Natural killer cell (primary cell): ENCODE measurements around the gene PIGA. TPM values are rescaled to one million over a fixed set of nuclear protein-coding genes. Genes with fewer than 3 reads are reported as not detected.

Experiments
- ATAC-seq, 3 donors: fragments of 150-1000 bp in 2 of 3; fragments of 200-7000 bp in 1 of 3; cut with Tn5 transposase; 1 replicate in 1 of 3; 2 replicates in 2 of 3; pipeline ENCODE4 v1.10.0; 2021; ENCODE audit warnings: mild to moderate bottlenecking in 2 of 3, moderate library complexity in 2 of 3
- DNase-seq, 2 donors: peaks; one replicate each; pipeline versions ENCODE4 v3.0.0 to v3.0.0-alpha.2; 2013 to 2021; ENCODE audit warnings: mixed read lengths in 1 of 2
- H3K27ac ChIP-seq: one replicate; pipeline ENCODE4 v1.5.1; 2013; ENCODE audit warnings: mild to moderate bottlenecking, low read length
- H3K27me3 ChIP-seq: one replicate; pipeline ENCODE4 v1.6.1; 2013; ENCODE audit warnings: low read length; ENCODE audit not compliant: control insufficient read depth, insufficient read depth
- H3K36me3 ChIP-seq: one replicate; pipeline ENCODE4 v1.6.1; 2013; ENCODE audit warnings: low read length; ENCODE audit not compliant: control insufficient read depth, insufficient read depth
- H3K4me1 ChIP-seq: one replicate; pipeline ENCODE4 v1.6.1; 2013; ENCODE audit warnings: low read length; ENCODE audit not compliant: control insufficient read depth, insufficient read depth
- H3K4me3 ChIP-seq: one replicate; pipeline ENCODE4 v1.5.1; 2013; ENCODE audit warnings: low read length
- H3K9me3 ChIP-seq: one replicate; pipeline ENCODE4 v1.6.1; 2013; ENCODE audit warnings: low read length; ENCODE audit not compliant: control insufficient read depth, insufficient read depth
- H3K27ac Mint-ChIP-seq, 2 donors: one replicate each; pipeline ENCODE4 v1.8.0; 2022; ENCODE audit warnings: mild to moderate bottlenecking in 2 of 2, mixed read lengths in 2 of 2, moderate library complexity in 1 of 2
- H3K27me3 Mint-ChIP-seq, 2 donors: one replicate each; pipeline ENCODE4 v1.8.0; 2022; ENCODE audit warnings: low read depth in 2 of 2, mixed read lengths in 2 of 2
- H3K36me3 Mint-ChIP-seq: one replicate; pipeline ENCODE4 v1.8.0; 2022; ENCODE audit warnings: mixed read lengths
- H3K4me1 Mint-ChIP-seq, 2 donors: one replicate each; pipeline ENCODE4 v1.8.0; 2022; ENCODE audit warnings: mixed read lengths in 2 of 2
- H3K4me3 Mint-ChIP-seq: one replicate; pipeline ENCODE4 v1.8.0; 2022; ENCODE audit warnings: mild to moderate bottlenecking, moderate library complexity, mixed read lengths
- H3K9me3 Mint-ChIP-seq, 2 donors: one replicate each; pipeline ENCODE4 v1.8.0; 2022; ENCODE audit warnings: mixed read lengths in 2 of 2
- CTCF ChIP-seq: fragments of 200-600 bp; IDR thresholded peaks from one replicate; pipeline ENCODE4 v1.8.0; 2022; ENCODE audit warnings: antibody characterized with exemption
- WGBS: methylation state at CpG from one replicate; pipeline ENCODE4 v1.1.7; 2013; ENCODE audit warnings: missing lambda C conversion rate; ENCODE audit not compliant: insufficient coverage; 5-methylcytosine and 5-hydroxymethylcytosine counted together
- intact Hi-C: fragments of 100-400 bp; cut with micrococcal nuclease; formaldehyde crosslinking; loops from one replicate; pipeline ENCODE4 v1.14.2; 2022
- total RNA-seq, 4 donors: library from RNA; stranded (reverse); fragments of 120-200 nt in 1 of 4; gene quantifications; one replicate each; pipeline versions ENCODE4 v1.2.3 to v1.2.4, GENCODE V29; 2013 to 2022

The PIGA gene
- total RNA-seq, 3 donors from 2014 or later (not counting 1 experiment from before 2014, with no cell fraction given), result 71.8 to 111 (median 87.6) TPM

GRCh38 chrX:15319075-15319474, 16.2 kb downstream of the PIGA start:
- Mint-ChIP-seq H3K9me3 (no peaks in the 10 kb centered on the region), H3K27ac (no peak overlapping the region), H3K36me3 (no peaks in the 10 kb centered on the region), H3K4me3 (no peak overlapping the region), H3K4me1 (no peaks in the 10 kb centered on the region), H3K27me3 (no peaks in the 10 kb centered on the region)
- Histone ChIP-seq H3K27me3 (no peaks in the 10 kb centered on the region), H3K9me3 (no peaks in the 10 kb centered on the region), H3K4me3 (no peak overlapping the region), H3K36me3 (peaks cover 8% of the 10 kb centered on the region), H3K4me1 (no peaks in the 10 kb centered on the region), H3K27ac (no peak overlapping the region)
- intact Hi-C loops, result no loop called here
- WGBS, result 100% methylated on average over 2 of the region's 4 CpGs
- TF ChIP-seq CTCF, result no peak
- no peak for DNase-seq
- no peak for ATAC-seq

GRCh38 chrX:15315509-15315908, 19.8 kb downstream of the PIGA start, which contains the start of gene ASB11:
Gene ASB11, minus strand, starts transcription at chrX:15315640. Its CDS starts 35 bp downstream, at chrX:15315605.
- Histone ChIP-seq H3K36me3 (peaks cover 3% of the 10 kb centered on the region), H3K27me3 (no peaks in the 10 kb centered on the region), H3K9me3 (no peaks in the 10 kb centered on the region), H3K4me3 (no peak within 1 kb of the TSS), H3K4me1 (no peaks in the 10 kb centered on the region), H3K27ac (no peak within 1 kb of the TSS)
- Mint-ChIP-seq H3K9me3 (no peaks in the 10 kb centered on the region), H3K4me3 (no peak within 1 kb of the TSS), H3K27me3 (no peaks in the 10 kb centered on the region), H3K4me1 (no peaks in the 10 kb centered on the region), H3K27ac (no peak within 1 kb of the TSS), H3K36me3 (no peaks in the 10 kb centered on the region)
- intact Hi-C loops, result no loop called here
- 91% methylated on average over 2 of the region's 3 CpGs for WGBS
- TF ChIP-seq CTCF, result no peak
- no peak for DNase-seq
- no peak for ATAC-seq

- H3K36me3 ChIP-seq, result no peaks in the 10 kb centered on the region
- ATAC-seq (no peak), DNase-seq (no peak)
- no CpG with 5 or more reads among the region's 2 CpGs for WGBS
- intact Hi-C loops, result no loop called here
- Mint-ChIP-seq H3K4me3 (no peak overlapping the region), H3K27me3 (no peaks in the 10 kb centered on the region), H3K9me3 (no peaks in the 10 kb centered on the region), H3K4me1 (no peaks in the 10 kb centered on the region), H3K27ac (no peak overlapping the region), H3K36me3 (no peaks in the 10 kb centered on the region)
- H3K4me3 ChIP-seq, result no peak overlapping the region
- no peak for TF ChIP-seq CTCF
- no peaks in the 10 kb centered on the region for H3K27me3 ChIP-seq
- H3K9me3 ChIP-seq, result no peaks in the 10 kb centered on the region
- H3K27ac ChIP-seq, result no peak overlapping the region
- no peaks in the 10 kb centered on the region for H3K4me1 ChIP-seq
Measured at GRCh38 chrX:15314472-15314871, 20.9 kb downstream of the PIGA start.

- H3K4me3 Mint-ChIP-seq, result no peak overlapping the region
- H3K27me3 Mint-ChIP-seq, result peaks cover 0 to 8% of the 10 kb centered on the region in 2 donors
- no peak for DNase-seq
- no peaks in the 10 kb centered on the region for H3K9me3 Mint-ChIP-seq
- Histone ChIP-seq H3K9me3 (no peaks in the 10 kb centered on the region), H3K27me3 (no peaks in the 10 kb centered on the region), H3K27ac (no peak overlapping the region), H3K4me3 (no peak overlapping the region), H3K36me3 (no peaks in the 10 kb centered on the region), H3K4me1 (no peaks in the 10 kb centered on the region)
- no peaks in the 10 kb centered on the region for H3K4me1 Mint-ChIP-seq
- intact Hi-C loops, result no loop called here
- H3K27ac Mint-ChIP-seq, result no peak overlapping the region
- H3K36me3 Mint-ChIP-seq, result no peaks in the 10 kb centered on the region
- 98% methylated on average over 3 of the region's 3 CpGs for WGBS
- TF ChIP-seq CTCF, result no peak
- ATAC-seq, result no peak
Measured at GRCh38 chrX:15311119-15311518, 24.2 kb downstream of the PIGA start.
